SK-N-SH (cell line): ENCODE data around the gene MAP2K2. TPM values are rescaled to one million over a fixed set of nuclear protein-coding genes. Genes with fewer than 3 reads are reported as not detected.

ENCODE experiments used
- CTCF ChIA-PET: fragments of 300-600, 350-600 bp; formaldehyde crosslinking; extraction: SDS; loops from one replicate; lab custom pipeline; 2021; lab: Yijun Ruan, JAX
- POLR2A ChIA-PET: fragments of 350-600 bp; sonication (Branson Sonifier 250); formaldehyde crosslinking; extraction: SDS; loops from one replicate; lab custom pipeline; 2020; ENCODE audit warnings: antibody characterized with exemption, inconsistent platforms; lab: Yijun Ruan, JAX
- DNase-seq: peaks from one replicate; pipeline ENCODE4 v3.0.0; 2012
- H2AFZ ChIP-seq: fragments of 200-600 bp; sonication (generic); 2 replicates; pipeline ENCODE4 v1.8.1; 2016; ENCODE audit warnings: antibody characterized with exemption, mild to moderate bottlenecking, low read depth
- H3F3A ChIP-seq: fragments of 200-600 bp; sonication (generic); replicated peaks from 2 replicates; pipeline ENCODE3; 2016; ENCODE audit warnings: antibody characterized with exemption, mild to moderate bottlenecking; ENCODE audit not compliant: insufficient read depth
- H3K27ac ChIP-seq, 2 experiments: fragments of 200-500 bp in 1 of 2; fragments of 200-600 bp in 1 of 2; sonication (Bioruptor generic) in 1 of 2; sonication (generic), shearing (Covaris generic) in 1 of 2; 2 replicates each; pipeline versions ENCODE4 v1.5.1 to v1.6.1; 2014 to 2016; ENCODE audit warnings: low read depth in 2 of 2, inconsistent platforms in 1 of 2, low read length in 1 of 2, mild to moderate bottlenecking in 1 of 2, mixed read lengths in 1 of 2
- H3K27me3 ChIP-seq: fragments of 200-600 bp; sonication (generic), shearing (Covaris generic); 2 replicates; pipeline ENCODE4 v1.6.1; 2016; ENCODE audit warnings: mixed run types; ENCODE audit not compliant: insufficient read depth
- H3K36me3 ChIP-seq, 2 experiments: fragments of 200-500 bp in 1 of 2; fragments of 200-600 bp in 1 of 2; sonication (Bioruptor generic) in 1 of 2; sonication (generic) in 1 of 2; replicated peaks in 1 of 2; 2 replicates each; pipeline versions ENCODE3 to v1.5.1; 2014 to 2016; ENCODE audit warnings: low read length in 1 of 2, mild to moderate bottlenecking in 1 of 2; ENCODE audit not compliant: insufficient read depth in 2 of 2, control insufficient read depth in 1 of 2
- H3K4me1 ChIP-seq, 2 experiments: fragments of 200-500 bp in 1 of 2; fragments of 200-600 bp in 1 of 2; sonication (Bioruptor generic) in 1 of 2; sonication (generic), shearing (Covaris generic) in 1 of 2; 2 replicates each; pipeline versions ENCODE4 v1.5.1 to v1.6.1; 2014 to 2016; ENCODE audit warnings: low read depth in 1 of 2, low read length in 1 of 2, mixed run types in 1 of 2; ENCODE audit not compliant: insufficient read depth in 2 of 2, control insufficient read depth in 1 of 2
- H3K4me2 ChIP-seq: fragments of 200-600 bp; sonication (generic), shearing (Covaris generic); 2 replicates; pipeline ENCODE4 v1.6.1; 2017; ENCODE audit warnings: mixed run types
- H3K4me3 ChIP-seq, 2 experiments: fragments of 200-500 bp in 1 of 2; fragments of 200-600 bp in 1 of 2; sonication (Bioruptor generic) in 1 of 2; sonication (generic), shearing (Covaris generic) in 1 of 2; 2 replicates each; pipeline versions ENCODE4 v1.5.1 to v1.8.1; 2014 to 2016; ENCODE audit warnings: low read depth in 2 of 2, inconsistent platforms in 1 of 2, low read length in 1 of 2, mild to moderate bottlenecking in 1 of 2, mixed read lengths in 1 of 2, moderate library complexity in 1 of 2
- H3K79me2 ChIP-seq: fragments of 200-600 bp; sonication (generic); 2 replicates; pipeline ENCODE4 v1.8.1; 2017; ENCODE audit warnings: mild to moderate bottlenecking; ENCODE audit not compliant: insufficient read depth
- H3K9ac ChIP-seq: fragments of 200-600 bp; sonication (generic); 2 replicates; pipeline ENCODE4 v1.6.1; 2017; ENCODE audit warnings: mixed run types
- H3K9me2 ChIP-seq: fragments of 200-600 bp; sonication (generic); 2 replicates; pipeline ENCODE4 v1.6.1; 2017; ENCODE audit warnings: mixed run types
- H3K9me3 ChIP-seq: fragments of 200-600 bp; sonication (generic); 2 replicates; pipeline ENCODE4 v1.6.1; 2017; ENCODE audit warnings: mixed run types, mild to moderate bottlenecking, moderate library complexity
- H4K20me1 ChIP-seq: fragments of 200-600 bp; sonication (generic); 2 replicates; pipeline ENCODE4 v1.6.1; 2017; ENCODE audit warnings: mild to moderate bottlenecking, mixed run types; ENCODE audit not compliant: insufficient read depth
- EP300 ChIP-seq, 2 experiments: IDR thresholded peaks; 2 replicates each; pipeline versions ENCODE4 v1.4.0 to v1.6.1; 2012; ENCODE audit warnings: borderline replicate concordance in 1 of 2, low read depth in 1 of 2, low read length in 1 of 2
- EZH2phosphoT487 ChIP-seq: fragments of 200-600 bp; sonication (generic); IDR thresholded peaks from 2 replicates; pipeline ENCODE4 v1.6.1; 2017; ENCODE audit warnings: low read depth, mixed run types, mild to moderate bottlenecking, antibody characterized with exemption, moderate library complexity, borderline replicate concordance
- FOXM1 ChIP-seq: IDR thresholded peaks from 2 replicates; pipeline ENCODE4 v1.4.0; 2012; ENCODE audit warnings: low read depth, mild to moderate bottlenecking
- GATA2 ChIP-seq: sonication (generic); formaldehyde crosslinking; IDR thresholded peaks from 2 replicates; pipeline ENCODE4 v1.5.0; 2020; ENCODE audit warnings: mild to moderate bottlenecking, missing genetic modification reagents
- MAX ChIP-seq: IDR thresholded peaks from 2 replicates; pipeline ENCODE4 v1.4.0; 2012; ENCODE audit warnings: low read depth
- MXI1 ChIP-seq: IDR thresholded peaks from 2 replicates; pipeline ENCODE4 v1.6.1; 2012; ENCODE audit warnings: mild to moderate bottlenecking, low read depth, low read length, improper control_type of control experiment
- NFIC ChIP-seq: IDR thresholded peaks from 2 replicates; pipeline ENCODE4 v1.4.0; 2012; ENCODE audit warnings: borderline replicate concordance
- RAD21 ChIP-seq: IDR thresholded peaks from 2 replicates; pipeline ENCODE4 v1.6.1; 2012; ENCODE audit warnings: mild to moderate bottlenecking, low read length
- RCOR1 ChIP-seq: fragments of 150-350 bp; IDR thresholded peaks from 2 replicates; pipeline ENCODE4 v1.6.1; 2017; ENCODE audit warnings: antibody characterized with exemption, low read length
- SIN3A ChIP-seq: IDR thresholded peaks from 2 replicates; pipeline ENCODE4 v1.6.1; 2012; ENCODE audit warnings: low read depth, mild to moderate bottlenecking, low read length, moderate library complexity, borderline replicate concordance
- SMC3 ChIP-seq: IDR thresholded peaks from 2 replicates; pipeline ENCODE4 v1.6.1; 2012; ENCODE audit warnings: low read depth, low read length, improper control_type of control experiment
- TAF1 ChIP-seq: IDR thresholded peaks from 2 replicates; pipeline ENCODE4 v1.6.1; 2012; ENCODE audit warnings: low read depth, mild to moderate bottlenecking, low read length, moderate library complexity, borderline replicate concordance
- TCF12 ChIP-seq: IDR thresholded peaks from 2 replicates; pipeline ENCODE4 v1.4.0; 2012
- TEAD4 ChIP-seq: IDR thresholded peaks from 2 replicates; pipeline ENCODE4 v1.4.0; 2012; ENCODE audit warnings: mild to moderate bottlenecking, borderline replicate concordance; ENCODE audit not compliant: insufficient read depth
- YY1 ChIP-seq: IDR thresholded peaks from 2 replicates; pipeline ENCODE4 v1.4.0; 2012; ENCODE audit warnings: low read depth, mild to moderate bottlenecking
- WGBS: methylation state at CpG from one replicate; pipeline ENCODE4 v1.1.6; 2017; ENCODE audit warnings: low lambda C conversion rate; 5-methylcytosine and 5-hydroxymethylcytosine counted together
- polyA plus RNA-seq, 3 experiments: library from polyadenylated mRNA; depleted of rRNA; stranded (reverse); fragments of >200 nt; gene quantifications; 2 replicates each; pipeline ENCODE4 v1.2.3, GENCODE V29; 2012
- TF ChIP-seq, protein P1 (sequence below): IDR thresholded peaks from 2 replicates; pipeline ENCODE4 v1.4.0; 2012; ENCODE audit warnings: low read depth, borderline replicate concordance
- TF ChIP-seq, protein P2 (sequence below): fragments of 150-350 bp; IDR thresholded peaks from 2 replicates; pipeline ENCODE4 v1.6.1; 2017; ENCODE audit warnings: antibody characterized with exemption, low read length, low read depth, borderline replicate concordance

Gene MAP2K2
- polyA plus RNA-seq, 1 of the 3 experiments (the other 2 are of a cell fraction), result 114 TPM

GRCh38 chr19:4077800-4078684, 45.9 kb downstream of the MAP2K2 start:
- POLR2A ChIA-PET, result no interaction called here

GRCh38 chr19:4077007-4077374, 46.9 kb downstream of the MAP2K2 start:
- no peaks in the 10 kb centered on the region for H3K9me3 ChIP-seq
- no peak for TF ChIP-seq NFIC
- TF ChIP-seq GATA2 (CRISPR knock-in tag), result no peak
- TF ChIP-seq YY1, result no peak
- TF ChIP-seq SMC3, result no peak
- TF ChIP-seq EP300 (IDR thresholded peaks at IDR 0.05; ENCODE audit: borderline replicate concordance in 1 of 2, low read depth in 1 of 2, low read length in 1 of 2), result no peak
- TF ChIP-seq MXI1, result no peak
- POLR2A ChIA-PET, result interaction anchor here (1.0 kb wide), 1 partner anchor 17 kb away, joined by 3 read pairs; no protein-coding TSS in a partner anchor
- no peak overlapping the region for H3K4me2 ChIP-seq
- H3F3A ChIP-seq, result no peaks in the 10 kb centered on the region
- H3K9me2 ChIP-seq, result no peaks in the 10 kb centered on the region
- H3K4me1 ChIP-seq, result no peaks in the 10 kb centered on the region
- H3K27me3 ChIP-seq, result no peaks in the 10 kb centered on the region
- H3K4me3 ChIP-seq, result no peak overlapping the region
- CTCF ChIA-PET, result no interaction called here
- DNase-seq, result no peak
- WGBS, result 100% methylated on average over 2 of the region's 3 CpGs
- H3K36me3 ChIP-seq, result no peaks in the 10 kb centered on the region
- no peaks in the 10 kb centered on the region for H3K79me2 ChIP-seq
- no peak overlapping the region for H3K27ac ChIP-seq
- no peak overlapping the region for H3K9ac ChIP-seq
- no peak overlapping the region for H2AFZ ChIP-seq
- no peaks in the 10 kb centered on the region for H4K20me1 ChIP-seq

More at GRCh38 chr19:4077800-4078684, 45.9 kb downstream of the MAP2K2 start:
- Histone ChIP-seq H3K27me3 (no peaks in the 10 kb centered on the region), H3K9ac (no peak overlapping the region), H3K4me3 (no peak overlapping the region), H3K79me2 (no peaks in the 10 kb centered on the region), H3K27ac (no peak overlapping the region), H3F3A (no peaks in the 10 kb centered on the region), H3K9me3 (no peaks in the 10 kb centered on the region), H3K9me2 (no peaks in the 10 kb centered on the region), H3K36me3 (no peaks in the 10 kb centered on the region), H4K20me1 (no peaks in the 10 kb centered on the region), H3K4me2 (no peak overlapping the region), H3K4me1 (no peaks in the 10 kb centered on the region), H2AFZ (no peak overlapping the region)
- WGBS, result 86% methylated on average over 24 of the region's 33 CpGs
- TF ChIP-seq, protein P1, sequence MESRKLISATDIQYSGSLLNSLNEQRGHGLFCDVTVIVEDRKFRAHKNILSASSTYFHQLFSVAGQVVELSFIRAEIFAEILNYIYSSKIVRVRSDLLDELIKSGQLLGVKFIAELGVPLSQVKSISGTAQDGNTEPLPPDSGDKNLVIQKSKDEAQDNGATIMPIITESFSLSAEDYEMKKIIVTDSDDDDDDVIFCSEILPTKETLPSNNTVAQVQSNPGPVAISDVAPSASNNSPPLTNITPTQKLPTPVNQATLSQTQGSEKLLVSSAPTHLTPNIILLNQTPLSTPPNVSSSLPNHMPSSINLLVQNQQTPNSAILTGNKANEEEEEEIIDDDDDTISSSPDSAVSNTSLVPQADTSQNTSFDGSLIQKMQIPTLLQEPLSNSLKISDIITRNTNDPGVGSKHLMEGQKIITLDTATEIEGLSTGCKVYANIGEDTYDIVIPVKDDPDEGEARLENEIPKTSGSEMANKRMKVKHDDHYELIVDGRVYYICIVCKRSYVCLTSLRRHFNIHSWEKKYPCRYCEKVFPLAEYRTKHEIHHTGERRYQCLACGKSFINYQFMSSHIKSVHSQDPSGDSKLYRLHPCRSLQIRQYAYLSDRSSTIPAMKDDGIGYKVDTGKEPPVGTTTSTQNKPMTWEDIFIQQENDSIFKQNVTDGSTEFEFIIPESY, result no peak
- TF ChIP-seq RCOR1 (no peak), MAX (no peak), TAF1 (no peak), TEAD4 (no peak), FOXM1 (no peak), TCF12 (no peak), GATA2 (CRISPR knock-in tag) (no peak), EZH2phosphoT487 (no peak), RAD21 (no peak), SIN3A (no peak)
- TF ChIP-seq, protein P2, sequence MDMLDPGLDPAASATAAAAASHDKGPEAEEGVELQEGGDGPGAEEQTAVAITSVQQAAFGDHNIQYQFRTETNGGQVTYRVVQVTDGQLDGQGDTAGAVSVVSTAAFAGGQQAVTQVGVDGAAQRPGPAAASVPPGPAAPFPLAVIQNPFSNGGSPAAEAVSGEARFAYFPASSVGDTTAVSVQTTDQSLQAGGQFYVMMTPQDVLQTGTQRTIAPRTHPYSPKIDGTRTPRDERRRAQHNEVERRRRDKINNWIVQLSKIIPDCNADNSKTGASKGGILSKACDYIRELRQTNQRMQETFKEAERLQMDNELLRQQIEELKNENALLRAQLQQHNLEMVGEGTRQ, result no peak
- CTCF ChIA-PET, result interaction anchor here (1.1 kb wide), 1 partner anchor 189 kb away, joined by 3 read pairs; no protein-coding TSS in a partner anchor
- no peak for DNase-seq
